Brain pericyte (primary cell): ENCODE results near the gene LDLR.
"Not testable (repeated sequence)": the region's sequence is repeated elsewhere in the genome, so short reads cannot be mapped to it uniquely, and the experiment has no call there.

Experiments used
- DNase-seq: peaks from one replicate; pipeline ENCODE4 v3.0.0-alpha.2; 2012; ENCODE audit warnings: low read depth, low spot score

The LDLR gene

DNA sequence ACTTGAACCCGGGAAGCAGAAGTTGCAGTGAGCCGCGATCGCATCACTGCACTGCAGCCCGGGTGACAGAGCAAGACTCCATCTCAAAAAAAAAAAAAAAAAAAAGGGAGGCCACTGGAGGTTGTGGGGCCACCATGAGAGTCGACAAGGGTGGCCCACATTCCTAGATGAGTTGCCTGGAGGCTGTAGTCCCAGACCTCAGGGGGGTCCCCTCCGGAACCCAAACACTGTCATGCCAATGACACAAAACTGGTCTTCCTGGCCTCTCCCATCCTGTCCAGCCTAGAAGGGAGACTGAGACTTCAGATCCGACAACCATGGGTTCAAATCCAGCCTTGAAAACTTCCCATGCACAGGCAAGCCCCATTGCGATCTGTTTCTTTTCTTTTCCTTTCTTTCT is 51.6 kb downstream of the LDLR start:
- no peak for DNase-seq

DNA sequence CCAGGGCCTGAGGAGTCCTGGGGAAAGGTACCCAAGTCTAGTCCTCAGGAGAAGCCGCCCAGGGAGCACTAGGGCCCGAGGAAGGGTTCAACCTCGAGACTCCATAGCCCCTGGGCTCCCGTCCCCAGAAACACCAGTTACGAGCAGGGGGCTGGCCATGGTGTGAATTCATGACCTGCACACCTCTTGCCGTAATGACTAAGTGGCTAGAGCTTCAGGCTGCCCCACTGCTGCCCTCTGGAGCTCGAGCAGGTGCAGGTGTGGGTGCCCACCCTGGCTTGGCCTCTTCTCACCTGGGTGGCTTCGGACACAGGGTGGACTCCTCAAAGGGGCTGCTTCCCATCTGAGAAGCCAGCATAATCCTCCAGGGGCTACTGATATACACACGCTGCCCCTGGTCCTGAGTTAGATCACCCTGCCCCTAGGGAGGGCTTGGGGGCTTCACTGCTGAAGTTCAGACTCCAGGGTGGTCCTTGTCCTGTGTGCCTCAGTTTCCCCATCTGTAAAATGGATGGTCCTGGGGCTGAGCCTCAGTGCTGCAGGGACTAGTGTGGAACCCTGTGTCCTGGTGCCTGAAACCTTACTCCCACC is 52.8 kb downstream of the LDLR start:
- no peak for DNase-seq

DNA sequence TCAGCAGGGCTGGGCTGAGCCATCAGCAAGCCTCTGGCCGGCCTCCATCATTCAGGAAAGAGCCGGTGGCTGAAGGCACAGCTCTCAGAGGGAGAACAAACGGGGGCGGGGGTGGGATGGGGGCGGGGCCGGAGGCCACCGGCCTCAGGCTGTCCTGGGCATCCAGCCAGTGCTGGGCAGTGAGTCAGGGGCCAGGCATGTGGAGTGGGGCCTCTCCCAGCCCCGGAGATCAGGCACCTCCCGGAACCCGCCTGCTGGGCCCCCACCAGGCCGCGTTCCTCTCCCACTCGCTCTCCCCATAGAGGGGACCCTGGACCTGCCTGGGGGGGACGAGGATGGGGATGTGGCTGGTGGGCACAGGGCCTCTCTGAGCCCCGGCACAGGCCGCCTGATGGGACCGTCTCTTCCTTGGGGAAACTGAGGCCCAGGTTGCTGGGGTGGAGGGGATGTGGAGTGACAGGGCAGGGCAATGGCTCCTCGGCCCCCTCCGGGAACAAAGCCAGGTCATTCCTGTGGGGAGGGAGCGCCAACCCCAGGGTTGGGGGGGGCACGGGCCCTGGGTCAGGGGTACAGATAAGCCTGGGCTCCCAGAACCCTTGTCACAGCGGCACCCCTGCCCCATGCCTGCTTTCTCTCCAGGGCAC is 53.4 kb downstream of the LDLR start:
- DNase-seq, result peak; percentile 76

DNA sequence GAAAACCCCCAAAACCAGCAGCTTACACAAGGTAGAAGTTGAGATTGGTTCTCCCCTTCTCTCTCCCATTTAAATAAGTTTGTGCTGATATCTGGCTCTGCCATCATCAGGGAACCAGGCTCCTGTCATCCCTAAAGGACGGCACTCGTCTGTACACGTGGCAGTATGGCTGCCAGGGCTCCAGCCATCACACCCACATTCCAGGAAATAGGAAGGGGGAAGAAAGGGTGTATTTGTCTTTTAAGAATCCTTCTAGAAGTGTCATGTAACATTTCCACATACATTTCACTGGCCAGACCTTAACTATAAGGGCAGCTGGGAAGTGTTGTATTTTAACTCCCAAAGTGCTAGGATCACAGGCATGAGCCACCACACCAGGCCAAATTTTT is 56.3 kb downstream of the LDLR start:
- no peak for DNase-seq

DNA sequence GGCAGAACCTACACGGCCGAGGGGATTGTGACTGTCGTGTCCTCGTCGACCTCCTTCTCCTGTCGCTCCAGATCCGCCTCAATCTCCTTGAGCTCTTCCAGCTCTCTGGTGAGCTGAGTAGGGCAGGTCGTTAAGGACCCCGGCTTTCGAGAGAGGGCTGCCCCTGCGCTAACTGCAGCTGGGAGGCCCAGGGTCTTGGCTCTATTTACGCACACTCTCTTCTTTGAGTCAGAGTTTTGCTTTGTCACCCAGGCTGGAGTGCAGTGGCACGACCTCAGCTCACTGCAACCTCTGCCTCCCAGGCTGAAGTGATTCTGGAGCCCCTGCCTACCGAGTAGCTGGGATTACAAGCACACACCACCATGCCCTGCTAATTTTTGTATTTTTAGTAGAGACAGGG is 58.7 kb downstream of the LDLR start:
- no peak for DNase-seq

DNA sequence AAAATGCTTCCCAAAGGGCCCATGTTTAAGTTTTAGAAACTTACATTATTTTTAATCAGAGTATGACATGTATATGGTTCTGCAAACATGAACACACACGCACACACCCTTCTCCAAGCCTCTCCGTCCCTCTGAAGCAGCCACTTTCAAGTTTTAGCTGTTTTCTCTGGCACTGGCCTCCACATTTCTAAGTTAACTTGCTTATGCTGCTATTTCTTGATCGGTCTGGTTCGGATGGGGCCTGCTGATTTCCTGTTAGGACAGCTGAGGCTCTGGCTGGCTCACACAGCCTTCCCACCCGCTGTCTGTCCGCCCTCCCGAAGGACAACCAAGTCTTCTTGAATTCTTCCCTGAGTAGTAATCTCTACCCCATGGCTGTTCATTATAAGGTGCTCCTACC is 61.9 kb downstream of the LDLR start:
- peak; percentile 92 for DNase-seq

DNA sequence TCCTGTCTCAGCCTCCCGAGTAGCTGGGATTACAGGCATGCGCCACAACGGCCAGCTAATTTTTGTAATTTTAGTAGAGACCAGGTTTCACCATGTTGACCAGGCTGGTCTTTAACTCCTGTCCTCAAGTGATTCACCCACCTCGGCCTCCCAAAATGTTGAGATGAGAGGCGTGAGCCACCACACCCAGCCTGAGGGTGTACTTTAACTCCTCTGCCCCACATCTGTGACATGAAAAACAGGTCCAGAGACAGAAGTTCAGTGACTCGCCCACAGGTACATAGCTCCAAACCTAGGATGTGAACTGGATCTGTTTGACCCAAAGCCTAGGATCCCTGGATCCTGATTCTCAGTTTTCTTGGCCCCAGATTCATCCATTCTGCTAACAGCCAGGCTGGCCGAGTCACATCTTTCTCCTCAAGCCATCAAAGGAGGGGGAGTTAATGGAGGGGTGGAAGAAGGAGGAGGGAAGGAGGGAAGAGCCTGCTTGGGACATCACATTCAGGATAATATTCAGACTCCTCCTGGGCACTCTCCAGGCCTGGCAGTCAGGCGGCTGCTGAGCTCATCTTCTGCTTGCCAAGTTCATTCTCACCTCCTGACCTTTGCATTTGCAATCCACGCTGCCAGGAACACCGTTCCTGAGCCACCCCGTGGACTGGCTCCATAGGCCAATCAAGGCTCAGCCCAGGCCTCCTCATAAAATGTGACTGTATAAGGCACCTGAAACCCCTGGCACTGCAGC is 63.2 kb downstream of the LDLR start:
- DNase-seq, result peak; percentile 67

DNA sequence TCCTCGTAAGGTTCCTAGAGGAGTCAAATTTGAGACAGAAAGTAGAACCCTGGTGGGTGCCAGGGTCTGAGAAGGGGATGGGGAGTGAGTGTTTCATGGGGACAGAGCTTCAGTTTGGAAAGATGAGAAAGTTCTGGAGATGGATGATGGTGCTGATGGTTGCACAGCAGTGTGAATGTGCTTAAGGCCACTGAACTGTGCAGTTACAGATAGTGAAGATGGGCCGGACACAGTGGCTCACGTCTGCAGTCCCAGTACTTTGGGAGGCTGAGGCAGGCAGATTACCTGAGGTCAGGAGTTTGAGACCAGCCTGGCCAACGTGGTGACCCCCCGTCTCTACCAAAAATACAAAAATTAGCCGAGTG is 65.4 kb downstream of the LDLR start:
- no peak for DNase-seq

DNA sequence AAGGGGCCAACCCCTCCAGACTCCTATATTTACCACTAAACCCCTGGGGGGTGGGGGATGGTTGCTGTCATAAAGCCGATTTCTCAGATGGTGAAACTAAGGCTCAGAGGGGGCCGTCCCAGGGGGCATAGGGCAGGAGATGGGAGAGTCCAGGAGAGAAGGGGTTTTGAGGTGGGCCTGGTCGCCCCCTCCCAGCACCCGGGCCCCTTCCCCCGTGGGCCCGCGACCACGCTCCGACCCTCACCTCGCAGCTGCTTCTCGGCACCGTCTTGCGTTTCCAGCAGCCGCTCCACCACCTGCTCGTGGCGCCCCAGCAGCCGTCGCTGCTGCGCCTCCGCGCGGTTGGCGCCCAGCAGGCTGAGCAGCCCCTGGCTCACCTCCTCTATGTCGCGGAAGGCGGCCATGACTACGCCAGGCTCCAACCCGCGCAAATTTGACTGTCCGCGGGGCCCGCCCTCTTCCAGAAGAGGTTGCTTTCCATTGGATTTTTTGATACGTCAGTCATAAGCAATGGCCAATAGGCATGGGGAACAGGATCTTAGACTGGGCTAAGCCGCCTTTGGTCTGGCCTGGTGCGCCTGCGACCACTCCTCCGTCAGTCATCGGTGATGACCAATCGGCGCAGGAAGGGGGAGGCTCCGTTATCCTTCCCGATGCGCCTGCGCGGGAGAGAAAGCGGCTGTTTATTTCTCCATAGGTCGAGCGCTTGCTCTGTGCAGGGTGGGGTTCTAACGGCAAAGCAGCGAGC is 66.3 kb downstream of the LDLR start, which contains the start of gene SPC24:
Gene SPC24, minus strand, starts transcription at position 410 of the 748 bp plus-strand sequence. Its CDS starts 6 bp downstream, at position 404.
- DNase-seq, result peak; percentile 96

DNA sequence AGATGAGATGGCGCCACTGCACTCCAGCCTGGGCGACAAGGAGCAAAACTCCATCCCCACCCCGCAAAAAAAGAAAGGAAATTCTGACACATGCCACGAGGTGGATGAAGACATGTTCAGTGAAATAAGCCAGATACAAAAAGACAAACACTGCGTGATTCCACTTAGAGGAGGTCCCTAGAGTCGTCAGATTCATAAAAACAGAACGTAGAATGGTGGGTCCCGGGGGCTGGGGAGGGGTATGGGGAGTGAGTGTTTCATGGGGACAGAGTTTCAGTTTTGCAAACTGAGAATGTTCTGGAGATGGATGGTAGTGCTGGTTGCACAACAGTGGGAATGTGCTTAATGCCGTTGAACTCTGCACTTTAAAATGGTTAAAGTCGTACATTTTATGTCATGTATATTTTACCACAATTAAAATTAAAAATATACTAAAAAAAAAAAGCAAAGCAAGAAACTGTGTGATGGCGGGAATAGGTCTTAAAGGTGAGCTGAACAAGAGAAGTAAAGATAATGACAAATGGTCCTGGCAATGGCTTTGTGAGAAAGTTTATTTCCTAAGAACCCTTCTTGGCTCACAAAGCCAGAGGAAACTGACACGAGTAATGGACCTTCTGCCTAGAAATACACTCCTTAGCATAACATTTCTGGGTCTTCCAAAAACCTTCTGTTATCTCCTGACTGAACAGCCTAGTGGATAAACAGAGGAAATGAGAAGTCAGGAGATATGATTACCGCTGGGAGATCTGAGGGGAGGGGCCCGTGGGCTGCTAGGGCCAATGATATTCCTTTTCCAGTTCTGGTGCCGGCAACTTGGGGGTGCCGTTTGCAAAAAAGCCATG is 70.6 kb downstream of the LDLR start:
- DNase-seq, result no peak

DNA sequence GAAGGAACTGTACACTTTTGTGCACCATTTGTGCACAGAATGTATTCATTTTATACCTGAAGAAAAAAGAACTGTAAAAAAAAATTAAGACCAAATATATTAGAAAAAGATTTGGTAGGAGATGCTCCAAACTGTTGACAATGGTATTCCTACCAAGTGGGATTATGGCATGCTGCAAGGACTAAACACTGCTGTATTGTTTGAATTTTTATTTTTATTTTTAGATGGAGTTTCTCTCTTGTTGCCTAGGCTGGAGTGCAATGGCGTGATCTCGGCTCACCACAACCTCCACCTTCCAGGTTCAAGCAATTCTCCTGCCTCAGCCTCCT is 71.1 kb downstream of the LDLR start:
- DNase-seq, result not testable (repeated sequence)

DNA sequence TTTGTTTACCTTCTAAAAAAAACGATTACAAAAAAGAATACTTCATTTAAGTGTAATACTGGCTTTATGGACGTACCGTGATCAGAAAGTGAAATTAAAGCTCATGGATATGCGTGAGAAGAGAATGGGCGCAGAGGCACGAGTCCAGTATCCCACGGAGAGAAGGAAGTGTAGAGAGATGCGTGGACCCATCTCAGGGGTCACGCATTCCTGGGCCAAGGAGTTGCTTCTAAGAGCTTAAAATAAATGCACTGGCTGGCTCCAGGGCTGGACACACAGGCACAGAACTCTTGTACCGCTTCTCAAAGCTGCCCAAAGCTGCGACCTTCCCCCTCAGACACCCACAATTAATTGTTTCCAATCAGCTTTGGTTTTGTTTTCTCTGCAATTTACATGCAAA is 75.0 kb downstream of the LDLR start:
- no peak for DNase-seq

DNA sequence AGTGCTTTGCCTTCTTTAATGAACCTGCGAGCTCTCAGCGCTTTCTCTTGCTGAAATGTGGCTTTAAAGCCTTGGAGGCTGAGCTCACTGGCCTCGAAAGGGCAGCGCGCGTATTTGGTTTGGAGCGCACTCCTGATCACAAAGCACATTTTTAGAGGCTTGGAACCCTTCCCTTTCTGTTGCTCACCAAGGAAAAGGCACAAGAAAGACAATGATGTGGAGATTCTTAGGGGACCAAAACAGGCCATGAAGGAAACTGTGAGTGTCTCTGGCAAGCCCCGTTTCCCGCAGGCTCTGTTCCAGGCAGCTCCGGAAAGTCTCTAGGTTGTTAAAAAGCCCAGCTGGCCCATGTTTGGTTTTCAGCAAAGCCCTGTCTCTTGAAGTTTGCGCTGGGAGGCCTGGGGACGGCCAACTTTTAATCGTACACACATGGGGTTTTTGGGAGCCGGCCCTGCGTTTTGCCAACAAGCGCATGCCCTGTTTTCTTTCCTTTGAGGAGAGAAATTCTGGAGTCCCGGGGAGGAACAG is 75.7 kb downstream of the LDLR start:
- no peak for DNase-seq

DNA sequence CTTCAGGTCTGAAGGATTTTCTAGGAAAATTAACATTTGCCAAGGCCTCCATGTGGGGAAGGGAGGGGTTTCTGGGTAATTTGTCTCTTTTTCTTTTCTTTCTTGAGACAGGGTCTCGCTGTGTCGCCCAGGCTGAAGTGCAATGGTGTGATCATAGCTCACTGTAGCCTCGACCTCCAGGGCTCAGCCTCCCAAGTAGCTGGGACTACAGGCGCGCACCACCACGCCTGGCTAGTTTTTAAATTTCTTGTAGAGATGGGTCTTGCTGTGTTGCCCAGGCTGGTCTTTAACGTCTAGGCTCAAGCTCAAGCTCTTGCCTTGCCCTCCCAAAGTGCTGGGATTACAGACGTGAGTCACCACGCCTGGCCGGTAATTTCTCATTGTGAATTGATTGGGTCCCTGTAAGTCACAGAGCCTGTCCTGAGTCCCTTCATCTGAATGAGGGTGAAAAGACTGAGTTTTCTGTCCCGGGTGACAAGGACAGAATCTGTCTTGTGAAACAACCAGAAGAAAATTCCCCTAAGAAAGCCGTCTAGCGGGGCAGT is 76.3 kb downstream of the LDLR start:
- no peak for DNase-seq

DNA sequence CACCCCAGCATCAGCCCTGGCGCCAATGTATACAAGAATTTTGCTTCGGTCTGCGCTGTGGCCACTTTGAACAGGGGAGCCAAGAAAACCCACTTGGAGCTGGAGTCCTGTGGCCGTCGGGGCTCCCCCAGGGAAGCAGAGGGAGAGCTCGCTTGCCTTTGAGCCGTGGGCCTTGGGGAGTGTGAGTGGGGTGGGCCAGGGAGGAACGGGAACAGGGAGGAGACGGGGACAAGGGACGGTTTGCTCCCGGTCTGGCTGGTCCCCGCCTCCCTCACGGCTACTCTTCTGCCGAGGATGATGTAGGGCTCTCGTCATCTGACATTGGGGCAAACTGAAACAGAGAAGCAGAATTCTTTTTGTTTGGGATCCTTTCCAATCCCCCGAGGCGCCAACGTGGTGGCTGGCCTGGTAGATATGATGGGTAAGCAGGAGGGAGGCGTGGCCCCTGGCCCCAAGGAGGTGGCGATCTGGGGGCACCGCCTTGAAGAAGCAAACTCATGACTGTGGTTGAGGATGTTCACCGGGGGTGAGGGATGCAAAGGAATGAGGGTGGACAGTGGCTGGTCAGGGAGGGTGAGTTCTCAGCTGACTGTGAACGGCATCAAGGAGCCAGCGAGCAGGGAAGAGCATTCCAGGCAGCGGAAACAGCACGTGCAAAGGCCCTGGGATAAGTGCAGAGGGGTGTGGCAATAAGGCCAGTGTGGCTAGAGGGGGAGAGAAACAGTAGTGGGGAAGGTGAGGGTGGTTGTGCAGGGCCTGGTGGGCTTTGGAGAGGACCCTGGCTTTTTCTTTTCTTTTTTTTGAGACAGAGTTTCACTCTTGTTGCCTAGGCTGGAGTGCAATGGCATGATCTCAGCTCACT is 77.2 kb downstream of the LDLR start:
- no peak for DNase-seq

DNA sequence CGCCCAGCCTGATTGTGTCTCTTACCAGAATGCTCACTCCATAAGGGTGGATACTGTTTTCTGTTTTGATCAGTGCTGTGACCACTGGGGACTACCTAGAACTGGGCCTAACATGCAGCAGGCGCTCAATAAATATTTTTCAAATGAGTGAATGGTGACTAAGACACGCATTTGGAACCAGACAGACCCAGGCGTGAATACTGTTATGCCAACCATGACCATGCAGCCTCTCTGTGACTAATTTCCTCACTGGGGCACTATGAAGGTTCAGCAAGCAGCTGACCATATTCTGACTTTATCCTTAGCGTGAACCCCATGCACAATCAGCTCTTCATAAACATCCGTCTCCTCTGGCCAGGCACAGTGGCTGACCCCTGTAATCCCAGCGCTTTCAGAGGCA is 79.3 kb downstream of the LDLR start:
- no peak for DNase-seq

DNA sequence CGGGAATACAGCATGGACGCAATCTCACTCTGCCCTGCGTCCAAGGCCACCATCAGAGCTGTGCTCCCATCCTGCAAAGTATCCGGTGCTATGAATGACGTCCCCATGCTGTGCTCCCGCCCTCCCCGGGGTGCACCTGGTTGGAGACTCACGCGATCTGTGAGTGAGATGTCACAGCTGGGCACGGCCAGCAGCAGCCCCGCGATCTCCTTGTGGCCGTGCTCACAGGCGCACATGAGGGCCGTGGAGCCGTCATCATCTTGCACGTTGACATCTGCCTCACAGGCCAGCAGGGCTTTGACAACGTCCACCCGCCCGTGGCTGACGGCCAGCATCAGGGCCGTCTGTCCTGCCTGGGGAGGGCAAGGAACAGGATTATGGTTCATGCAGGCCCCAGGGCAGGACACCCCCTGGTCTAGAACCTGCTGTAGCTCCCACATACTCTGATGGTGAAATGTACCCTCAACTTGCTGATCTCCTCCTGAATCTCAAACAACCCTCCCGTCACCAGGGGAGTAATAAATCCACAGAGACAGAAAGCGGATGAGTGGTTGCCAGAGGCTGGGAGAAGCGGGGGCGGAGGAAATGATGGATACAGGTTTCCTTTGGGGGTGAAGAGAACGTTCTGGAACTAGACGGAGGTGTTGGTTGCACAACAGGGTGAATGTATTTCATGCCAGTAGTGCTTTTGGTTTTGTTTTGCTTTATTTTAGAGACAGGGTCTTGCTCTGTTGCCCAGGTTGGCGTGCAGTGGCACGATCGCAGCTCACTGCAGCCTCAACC is 80.8 kb downstream of the LDLR start:
- DNase-seq, result no peak

DNA sequence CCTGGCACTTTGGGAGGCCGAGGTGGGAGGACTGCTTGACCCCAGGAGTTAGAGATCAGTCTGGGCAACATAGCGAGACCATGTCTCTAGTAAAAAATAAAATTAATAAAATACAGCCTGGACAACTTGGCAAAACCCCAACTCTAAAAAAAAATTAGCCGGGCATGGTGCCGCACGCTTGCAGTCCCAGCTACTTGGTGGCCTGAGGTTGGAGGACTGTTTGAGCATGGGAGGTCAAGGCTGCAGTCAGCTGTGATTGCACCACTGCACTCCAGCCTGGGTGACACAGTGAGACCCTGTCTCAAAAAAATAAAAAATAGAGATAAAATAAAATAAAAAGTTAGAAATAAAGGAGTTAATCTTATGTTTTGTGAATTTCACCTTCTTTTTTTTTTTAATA is 81.9 kb downstream of the LDLR start:
- no peak for DNase-seq

DNA sequence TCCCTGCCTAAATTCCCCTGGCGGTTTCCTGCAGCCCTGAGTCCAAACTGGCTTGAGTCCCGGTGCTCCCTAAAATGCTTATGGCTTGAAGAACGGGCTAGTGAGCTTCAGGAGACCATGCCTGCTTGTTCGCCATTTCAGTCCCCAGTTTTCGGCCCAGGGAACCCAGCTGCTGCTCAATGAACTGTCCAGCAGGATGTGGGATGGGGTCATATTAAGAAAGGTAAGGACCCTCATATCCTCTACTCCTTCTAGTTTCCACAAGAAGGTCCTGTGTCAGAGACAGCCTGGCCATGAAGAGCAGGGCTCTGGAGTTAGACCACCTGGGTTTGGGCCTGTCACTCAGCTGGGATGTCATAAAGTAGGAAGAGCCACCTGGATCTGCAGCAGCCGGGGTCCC is 83.3 kb downstream of the LDLR start:
- no peak for DNase-seq
